DOHH2 (cell line): Measurements from ENCODE around the gene LRRC73.

Experiments used
- H3F3A ChIP-seq: fragments of 200-600 bp; sonication (generic), shearing (Covaris generic); 2 replicates; pipeline ENCODE4 v1.6.0; 2016; ENCODE audit warnings: antibody characterized with exemption, mild to moderate bottlenecking; ENCODE audit not compliant: control insufficient read depth, insufficient read depth
- H3K27ac ChIP-seq: fragments of 200-600 bp; sonication (generic); 2 replicates; pipeline ENCODE4 v1.5.1; 2014; ENCODE audit warnings: low read depth, mild to moderate bottlenecking, low read length, moderate library complexity
- H3K27me3 ChIP-seq: fragments of 200-600 bp; sonication (generic); 2 replicates; pipeline ENCODE4 v1.6.1; 2014; ENCODE audit warnings: mild to moderate bottlenecking, low read length, mixed read lengths; ENCODE audit not compliant: control insufficient read depth
- H3K36me3 ChIP-seq: fragments of 200-600 bp; sonication (generic); 2 replicates; pipeline ENCODE4 v1.6.1; 2014; ENCODE audit warnings: mild to moderate bottlenecking, low read length, moderate library complexity, mixed read lengths; ENCODE audit not compliant: control insufficient read depth
- H3K4me1 ChIP-seq: fragments of 200-600 bp; sonication (generic); 2 replicates; pipeline ENCODE4 v1.6.1; 2014; ENCODE audit warnings: mild to moderate bottlenecking, low read length, mixed read lengths; ENCODE audit not compliant: control insufficient read depth
- H3K4me2 ChIP-seq: fragments of 200-600 bp; sonication (generic); 2 replicates; pipeline ENCODE4 v1.6.0; 2014; ENCODE audit warnings: mild to moderate bottlenecking, low read length, moderate library complexity
- H3K4me3 ChIP-seq: fragments of 200-600 bp; sonication (generic); 2 replicates; pipeline ENCODE4 v1.5.1; 2014; ENCODE audit warnings: mild to moderate bottlenecking, low read length, mixed read lengths
- H3K79me2 ChIP-seq: fragments of 200-600 bp; sonication (generic); 2 replicates; pipeline ENCODE4 v1.6.1; 2014; ENCODE audit warnings: mild to moderate bottlenecking, low read length, mixed read lengths; ENCODE audit not compliant: control insufficient read depth
- H3K9me2 ChIP-seq: fragments of 200-600 bp; sonication (generic); replicated peaks from 2 replicates; pipeline ENCODE4 v1.6.1; 2014; ENCODE audit warnings: mild to moderate bottlenecking, low read length, mixed read lengths; ENCODE audit not compliant: control insufficient read depth
- H3K9me3 ChIP-seq: fragments of 200-600 bp; sonication (generic); 2 replicates; pipeline ENCODE4 v1.6.1; 2014; ENCODE audit warnings: antibody characterized with exemption, low read length, mixed read lengths; ENCODE audit not compliant: control insufficient read depth, insufficient read depth
- H4K20me1 ChIP-seq: fragments of 200-600 bp; sonication (generic); 2 replicates; pipeline ENCODE4 v1.6.0; 2014; ENCODE audit warnings: low read depth, mild to moderate bottlenecking, antibody characterized with exemption, low read length, moderate library complexity; ENCODE audit not compliant: control insufficient read depth, insufficient read depth
- CTCF ChIP-seq: fragments of 200-600 bp; sonication (generic); IDR thresholded peaks from one replicate; pipeline ENCODE4 v1.5.1; 2014; ENCODE audit warnings: antibody characterized with exemption, mild to moderate bottlenecking, low read depth, low read length; ENCODE audit not compliant: poor library complexity, severe bottlenecking
- EZH2phosphoT487 ChIP-seq: fragments of 200-600 bp; sonication (generic); IDR thresholded peaks from 2 replicates; pipeline ENCODE4 v1.6.1; 2017; ENCODE audit warnings: borderline replicate concordance, mild to moderate bottlenecking, antibody characterized with exemption, low read length, moderate library complexity, mixed read lengths

Gene LRRC73

GRCh38 chr6:43492673-43493072 is 17.5 kb downstream of the LRRC73 start:
- no peak overlapping the region for H3K4me2 ChIP-seq
- H3K9me3 ChIP-seq = no peaks in the 10 kb centered on the region
- no peaks in the 10 kb centered on the region for H3F3A ChIP-seq
- no peaks in the 10 kb centered on the region for H3K27me3 ChIP-seq
- no peak overlapping the region for H3K4me3 ChIP-seq
- H3K4me1 ChIP-seq = no peaks in the 10 kb centered on the region
- H3K27ac ChIP-seq = no peak overlapping the region
- H4K20me1 ChIP-seq = no peaks in the 10 kb centered on the region
- H3K36me3 ChIP-seq = peaks cover 7% of the 10 kb centered on the region; the same call in 1 of the 2 replicates
- peaks cover 9% of the 10 kb centered on the region for H3K79me2 ChIP-seq
- TF ChIP-seq CTCF = no peak
- no peak for TF ChIP-seq EZH2phosphoT487
- H3K9me2 ChIP-seq = no peaks in the 10 kb centered on the region

GRCh38 chr6:43491750-43492661 is 18.1 kb downstream of the LRRC73 start:
- Histone ChIP-seq H3K27ac (no peak overlapping the region), H3K27me3 (no peaks in the 10 kb centered on the region), H3F3A (no peaks in the 10 kb centered on the region), H3K9me3 (no peaks in the 10 kb centered on the region), H3K9me2 (no peaks in the 10 kb centered on the region), H3K36me3 (peaks cover under 1% of the 10 kb centered on the region; the same call in 1 of the 2 replicates), H3K4me3 (no peak overlapping the region), H3K4me1 (no peaks in the 10 kb centered on the region), H3K79me2 (peaks cover 12% of the 10 kb centered on the region), H4K20me1 (no peaks in the 10 kb centered on the region), H3K4me2 (no peak overlapping the region)
- no peak for TF ChIP-seq CTCF
- no peak for TF ChIP-seq EZH2phosphoT487

GRCh38 chr6:43490523-43490939 is 19.6 kb downstream of the LRRC73 start:
- Histone ChIP-seq H3K36me3 (no peaks in the 10 kb centered on the region), H3K27me3 (no peaks in the 10 kb centered on the region), H3K79me2 (peaks cover 17% of the 10 kb centered on the region), H3K27ac (no peak overlapping the region), H3K9me2 (no peaks in the 10 kb centered on the region), H3K4me1 (no peaks in the 10 kb centered on the region), H4K20me1 (no peaks in the 10 kb centered on the region), H3K4me2 (no peak overlapping the region), H3F3A (no peaks in the 10 kb centered on the region), H3K4me3 (no peak overlapping the region), H3K9me3 (no peaks in the 10 kb centered on the region)
- TF ChIP-seq CTCF (no peak), EZH2phosphoT487 (no peak)
